SU-DHL-6 (cell line): ENCODE data around the gene NPAS3.

ENCODE experiments used
- CTCF ChIP-seq: fragments of 200-600 bp; sonication (generic); IDR thresholded peaks from one replicate; pipeline ENCODE4 v1.5.1; 2017; ENCODE audit warnings: antibody characterized with exemption, mild to moderate bottlenecking, low read length, moderate library complexity; ENCODE audit not compliant: insufficient read depth, poor library complexity, severe bottlenecking
- EZH2phosphoT487 ChIP-seq: fragments of 200-600 bp; sonication (generic), shearing (Covaris generic); conservative IDR thresholded peaks from 2 replicates; pipeline ENCODE4 v1.6.1; 2018; ENCODE audit warnings: mild to moderate bottlenecking, antibody characterized with exemption, low read length, moderate library complexity, mixed read lengths

GRCh38 chr14:33842299-33842698, 903.6 kb downstream of the NPAS3 start:
- TF ChIP-seq CTCF, result no peak
- no peak for TF ChIP-seq EZH2phosphoT487
